Measurements from ENCODE around the gene ASB13. TPM values are rescaled to one million over a fixed set of nuclear protein-coding genes. Genes with fewer than 3 reads are reported as not detected.

Gene ASB13
- total and polyA plus RNA-seq, 10 of the 15 experiments (the other 5 are each of a cell fraction or from before 2014, with no cell fraction given), result 0.02 to 0.59 (median 0.10) TPM; not detected in 2

DNA sequence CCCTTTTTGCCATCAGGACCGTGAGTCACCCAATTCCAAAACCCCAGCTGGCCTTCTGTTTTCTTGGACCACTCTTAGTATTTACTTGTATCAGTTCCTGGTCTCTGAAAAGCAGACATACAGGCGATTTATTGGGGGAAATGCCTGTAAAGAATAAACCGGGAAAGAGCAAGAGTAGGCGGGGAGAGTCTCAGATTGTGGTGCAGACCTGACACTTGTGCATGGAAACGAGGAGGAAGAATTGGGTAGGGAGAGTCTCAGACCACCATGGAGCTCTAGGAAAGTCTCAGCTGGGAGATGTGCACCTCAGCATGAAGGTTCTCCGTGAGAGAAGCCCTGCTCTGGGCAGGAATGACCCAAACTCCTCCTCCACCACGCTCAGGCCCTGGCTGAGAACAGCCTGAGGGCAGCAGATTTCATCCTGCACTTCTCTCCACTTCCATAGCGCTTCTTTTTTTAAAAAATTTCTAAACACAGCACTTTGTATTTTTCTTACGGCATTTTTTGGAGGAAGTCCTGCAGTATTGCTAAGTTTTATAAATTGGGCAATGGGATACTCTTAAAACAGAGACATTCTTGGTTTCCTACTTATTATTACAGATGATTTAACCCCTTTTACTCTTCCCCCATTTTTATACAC is 12.1 kb upstream of the ASB13 start:
- peaks cover 0 to 3% of the 10 kb centered on the region in 2 experiments; a peak in 1 of 4 replicates for H3K27me3 ChIP-seq (replicated peaks in 1 of 2; ENCODE audit: control insufficient read depth in 2 of 2, insufficient read depth in 2 of 2, low read length in 1 of 2)
- H2AFZ ChIP-seq (ENCODE audit: control insufficient read depth, low read depth, low read length), result no peak overlapping the region
- FAIRE-seq (no peak), ATAC-seq (no peak), DNase-seq (ENCODE audit: low read depth, low spot score) (no peak)
- H4K20me1 ChIP-seq (ENCODE audit: control insufficient read depth, insufficient read depth), result no peaks in the 10 kb centered on the region
- H3K4me2 ChIP-seq (ENCODE audit: control insufficient read depth, insufficient read depth), result no peak overlapping the region
- no TSS peak for BruUV-seq (replicated peaks)
- TF ChIP-seq YBX1 (IDR thresholded peaks at IDR 0.05) (no peak), RB1 (IDR thresholded peaks at IDR 0.05; ENCODE audit: borderline replicate concordance) (no peak), BMI1 (IDR thresholded peaks at IDR 0.05; ENCODE audit: borderline replicate concordance) (no peak), SREBF2 (IDR thresholded peaks at IDR 0.05; ENCODE audit: low read length) (no peak), NFYA (IDR thresholded peaks at IDR 0.05; ENCODE audit: borderline replicate concordance, low read depth, low read length) (no peak), MTA2 (IDR thresholded peaks at IDR 0.05; ENCODE audit: low read depth) (no peak), CBX3 (IDR thresholded peaks at IDR 0.05; ENCODE audit: borderline replicate concordance, low read depth) (no peak), MYB (IDR thresholded peaks at IDR 0.05; ENCODE audit: borderline replicate concordance, low read depth, low read length) (no peak), CHD2 (IDR thresholded peaks at IDR 0.05; ENCODE audit: borderline replicate concordance, low read depth, low read length) (no peak), POLR2A (IDR thresholded peaks at IDR 0.05; ENCODE audit: low read depth, low read length) (no peak), HDAC6 (IDR thresholded peaks at IDR 0.05; ENCODE audit: unreplicated experiment) (no peak), MXI1 (IDR thresholded peaks at IDR 0.05; ENCODE audit: low read depth, low read length) (no peak), RELB (IDR thresholded peaks at IDR 0.05; ENCODE audit: low read depth) (no peak)
- POLR2A ChIA-PET, result no interaction called here
- WGBS (ENCODE audit: insufficient coverage, insufficient replicate concordance, low lambda C conversion rate, missing lambda C conversion rate), result 21% methylated on average over 9 of the region's 9 CpGs
- RAD21 ChIA-PET (ENCODE audit: unreplicated experiment), result interaction anchor here (1.1 kb wide), 1 partner anchor 15 kb away, joined by 3 read pairs; no protein-coding TSS in a partner anchor
- H3K79me2 ChIP-seq (ENCODE audit: control insufficient read depth, insufficient read depth, low read length), result no peaks in the 10 kb centered on the region
- no peak overlapping the region for H3K4me3 ChIP-seq
- no peaks in the 10 kb centered on the region; the same call in 2 of the 3 replicates for H3K9me3 ChIP-seq (replicated peaks; ENCODE audit: control insufficient read depth, insufficient read depth, low read length)
- CTCF ChIA-PET, result interaction anchor here (1.2 to 1.7 kb wide), 3 partner anchors 9 to 55 kb away, joined by 3 to 6 read pairs (median 4); no protein-coding TSS in a partner anchor
- in situ Hi-C loops (cut with MboI) (no loop called here), intact Hi-C loops (cut with micrococcal nuclease; ENCODE audit: unreplicated experiment) (no loop called here)
- SMC1A ChIA-PET (ENCODE audit: uncharacterized antibody, unreplicated experiment), result interaction anchor here (0.8 kb wide), 1 partner anchor 196 kb away, joined by 3 read pairs; no protein-coding TSS in a partner anchor
- H3K36me3 ChIP-seq (ENCODE audit: control insufficient read depth in 2 of 2, insufficient read depth in 2 of 2, low read length in 1 of 2), result no peaks in the 10 kb centered on the region
- no peak overlapping the region for H3K27ac ChIP-seq (ENCODE audit: control insufficient read depth, insufficient read depth)
- H3K4me1 ChIP-seq (ENCODE audit: control insufficient read depth, insufficient read depth, low read length), result no peaks in the 10 kb centered on the region
- H3K9ac ChIP-seq (ENCODE audit: control insufficient read depth, insufficient read depth, low read length), result no peak overlapping the region
